Adipose tissue (tissue), 3 donors: ENCODE results near the gene MYOF. TPM values are rescaled to one million over a fixed set of nuclear protein-coding genes. Genes with fewer than 3 reads are reported as not detected.
"Not testable (repeated sequence)": the region's sequence is repeated elsewhere in the genome, so short reads cannot be mapped to it uniquely, and the experiment has no call there.

Experiments used
- H3K27ac ChIP-seq: one replicate; pipeline ENCODE4 v1.5.1; 2013; ENCODE audit warnings: low read depth, low read length
- WGBS, 3 donors: extraction: QIAGEN DNeasy Blood & Tissue Kit; methylation state at CpG; one replicate each; pipeline ENCODE4 v1.1.7; 2013; 5-methylcytosine and 5-hydroxymethylcytosine counted together
- polyA plus RNA-seq, 3 donors: library from polyadenylated mRNA; stranded (reverse); fragments of 200-250 nt; gene quantifications; one replicate each; pipeline ENCODE4 v1.2.3, GENCODE V29; 2013
- donor health status: healthy with polysubstance abuse.
- donor health status: Bipolar disorder and iron deficiency.
- donor health status: healthy.

MYOF gene
- polyA plus RNA-seq, 3 donors: 6.2 to 32.1 (median 11.6) TPM

GRCh38 chr10:93379731-93380575, 102.2 kb downstream of the MYOF start:
- WGBS, 3 donors: 74 to 84% (median 74%) methylated on average over 5 of the region's 5 CpGs
- no peak overlapping the region for H3K27ac ChIP-seq

- H3K27ac ChIP-seq: no peak overlapping the region
- 74 to 83% (median 79%) methylated on average over 3 of the region's 3 CpGs for WGBS, 3 donors
These were observed 103.0 kb downstream of the MYOF start for GRCh38 chr10:93378997-93379730.

- H3K27ac ChIP-seq: no peak overlapping the region
- 97 to 100% (median 98%) methylated on average over 2 of the region's 2 CpGs for WGBS, 3 donors
These were observed 104.1 kb downstream of the MYOF start for GRCh38 chr10:93378039-93378438.

GRCh38 chr10:93376372-93377293, 105.5 kb downstream of the MYOF start:
- 34 to 45% (median 38%) methylated on average over 10 of the region's 10 CpGs for WGBS, 3 donors

GRCh38 chr10:93370961-93371360, 111.2 kb downstream of the MYOF start:
- H3K27ac ChIP-seq: no peak overlapping the region
- 41 to 67% (median 54%) methylated on average over 1 of the region's 1 CpG for WGBS, 3 donors

More at GRCh38 chr10:93376372-93377293, 105.5 kb downstream of the MYOF start:
- peak overlapping the region; percentile 35 for H3K27ac ChIP-seq

GRCh38 chr10:93369588-93370164, 112.5 kb downstream of the MYOF start:
- WGBS, 3 donors: 79 to 83% (median 80%) methylated on average over 6 of the region's 6 CpGs
- no peak overlapping the region for H3K27ac ChIP-seq

GRCh38 chr10:93368210-93368609, 113.9 kb downstream of the MYOF start:
- H3K27ac ChIP-seq: no peak overlapping the region
- WGBS, 3 donors: 68 to 75% (median 72%) methylated on average over 2 of the region's 2 CpGs

GRCh38 chr10:93367664-93368063, 114.5 kb downstream of the MYOF start:
- no peak overlapping the region for H3K27ac ChIP-seq
- 78 to 88% (median 79%) methylated on average over 3 of the region's 3 CpGs for WGBS, 3 donors

GRCh38 chr10:93364966-93365365, 117.2 kb downstream of the MYOF start:
- 19 to 35% (median 29%) methylated on average over 1 of the region's 1 CpG for WGBS, 3 donors
- H3K27ac ChIP-seq: no peak overlapping the region

GRCh38 chr10:93363891-93364648, 118.1 kb downstream of the MYOF start:
- no peak overlapping the region for H3K27ac ChIP-seq
- WGBS, 3 donors: 64 to 83% (median 66%) methylated on average over 22 of the region's 22 CpGs

GRCh38 chr10:93358398-93358797, 123.7 kb downstream of the MYOF start:
- H3K27ac ChIP-seq: not testable (repeated sequence)
- WGBS, 3 donors: 92 to 95% (median 95%) methylated on average over 4 of the region's 4 CpGs

- no peak overlapping the region for H3K27ac ChIP-seq
- WGBS, 3 donors: 4 to 13% (median 10%) methylated on average over 5 of the region's 5 CpGs
These were observed 124.5 kb downstream of the MYOF start for GRCh38 chr10:93357680-93358079.

- WGBS, 3 donors: 87 to 95% (median 94%) methylated on average over 6 of the region's 6 CpGs
- no peak overlapping the region for H3K27ac ChIP-seq
These were observed 125.6 kb downstream of the MYOF start for GRCh38 chr10:93356516-93356915.

- H3K27ac ChIP-seq: no peak overlapping the region
- 51 to 62% (median 57%) methylated on average over 6 of the region's 6 CpGs for WGBS, 3 donors
These were observed 129.3 kb downstream of the MYOF start for GRCh38 chr10:93352638-93353383.

- 31 to 45% (median 45%) methylated on average over 4 of the region's 4 CpGs for WGBS, 3 donors
- no peak overlapping the region for H3K27ac ChIP-seq
These were observed 135.4 kb downstream of the MYOF start for GRCh38 chr10:93346694-93347093.

- H3K27ac ChIP-seq: no peak overlapping the region
- WGBS, 3 donors: 65 to 73% (median 67%) methylated on average over 3 of the region's 3 CpGs
These were observed 136.0 kb downstream of the MYOF start for GRCh38 chr10:93346108-93346507.

- no peak overlapping the region for H3K27ac ChIP-seq
- 75 to 83% (median 79%) methylated on average over 3 of the region's 3 CpGs for WGBS, 3 donors
These were observed 137.4 kb downstream of the MYOF start for GRCh38 chr10:93344691-93345090.
